Lower leg skin (tissue), 4 donors: Measurements from ENCODE around the gene PIF1. TPM values are rescaled to one million over a fixed set of nuclear protein-coding genes. Genes with fewer than 3 reads are reported as not detected.
"Not testable (repeated sequence)": the region's sequence is repeated elsewhere in the genome, so short reads cannot be mapped to it uniquely, and the experiment has no call there.

Source experiments
- DNase-seq, 2 donors: peaks; one replicate each; pipeline ENCODE4 v3.0.0-alpha.2; 2019; ENCODE audit warnings: low spot score in 2 of 2
- H3K4me3 ChIP-seq: fragments of 200-600 bp; sonication (generic); 2 replicates; pipeline ENCODE4 v1.5.1; 2017; ENCODE audit warnings: mild to moderate bottlenecking, low read depth; ENCODE audit not compliant: poor library complexity, severe bottlenecking
- CTCF ChIP-seq, 3 donors: fragments of 450-650 bp; IDR thresholded peaks; one replicate each; pipeline ENCODE4 v1.5.1; 2016; ENCODE audit warnings: antibody characterized with exemption in 3 of 3, mild to moderate bottlenecking in 3 of 3, moderate library complexity in 2 of 3
- POLR2A ChIP-seq, 2 donors: fragments of 450-650 bp; IDR thresholded peaks; one replicate each; pipeline ENCODE4 v1.6.1; 2016 to 2017; ENCODE audit warnings: antibody characterized with exemption in 2 of 2, mild to moderate bottlenecking in 1 of 2, moderate library complexity in 1 of 2
- WGBS, 2 donors: methylation state at CpG; one replicate each; pipeline ENCODE4 v1.1.5; 2018; 5-methylcytosine and 5-hydroxymethylcytosine counted together
- intact Hi-C: fragments of 100-400 bp; cut with DNase I; formaldehyde crosslinking; loops from one replicate; pipeline ENCODE4 v1.15.0; 2023; ENCODE audit warnings: low total_unique reads
- total RNA-seq, 4 donors: library from RNA; depleted of rRNA; stranded (reverse); fragments of >200 nt; gene quantifications; one replicate each; pipeline ENCODE4 v1.1.0, GENCODE V29; 2016

PIF1 gene
- total RNA-seq, 4 donors from 2014 or later, result 0.25 to 2.5 (median 1.7) TPM

- no peak for TF ChIP-seq CTCF (IDR thresholded peaks at IDR 0.05)
- no peak for TF ChIP-seq POLR2A (IDR thresholded peaks at IDR 0.05)
- no peak for DNase-seq
- 78 to 89% methylated on average over 6 of the region's 6 CpGs for WGBS, 2 donors
- intact Hi-C loops, result no loop called here
- no peak overlapping the region for H3K4me3 ChIP-seq
Observed at GRCh38 chr15:64806509-64806908, 18.9 kb downstream of the PIF1 start.

- no peak for DNase-seq
- H3K4me3 ChIP-seq, result no peak overlapping the region
- intact Hi-C loops, result loop anchor here (5.0 kb wide), 1 partner anchor 398 kb away; no protein-coding TSS in a partner anchor
- 41 to 43% methylated on average over 2 of the region's 2 CpGs for WGBS, 2 donors
- TF ChIP-seq POLR2A (IDR thresholded peaks at IDR 0.05) (no peak), CTCF (IDR thresholded peaks at IDR 0.05) (no peak)
Observed at GRCh38 chr15:64804619-64805018, 20.8 kb downstream of the PIF1 start.

- intact Hi-C loops, result loop anchor here (5.0 kb wide), 1 partner anchor 399 kb away; no protein-coding TSS in a partner anchor
- WGBS, 2 donors, result 92 to 97% methylated on average over 1 of the region's 1 CpG
- no peak for DNase-seq
- TF ChIP-seq POLR2A (IDR thresholded peaks at IDR 0.05), result no peak
- no peak for TF ChIP-seq CTCF (IDR thresholded peaks at IDR 0.05)
- H3K4me3 ChIP-seq, result no peak overlapping the region
Observed at GRCh38 chr15:64803526-64803925, 21.9 kb downstream of the PIF1 start.

- 78 to 82% methylated on average over 2 of the region's 2 CpGs for WGBS, 2 donors
- DNase-seq, result no peak
- no peak overlapping the region for H3K4me3 ChIP-seq
- TF ChIP-seq POLR2A (IDR thresholded peaks at IDR 0.05), result no peak
- no peak for TF ChIP-seq CTCF (IDR thresholded peaks at IDR 0.05)
- intact Hi-C loops, result loop anchor here (5.0 kb wide), 1 partner anchor 402 kb away; no protein-coding TSS in a partner anchor
Observed at GRCh38 chr15:64800476-64800875, 25.0 kb downstream of the PIF1 start.

- DNase-seq, intact Hi-C loops, H3K4me3 ChIP-seq: not testable (repeated sequence)
- 67 to 94% methylated on average over 1 to 12 of the region's 29 CpGs for WGBS, 2 donors
Observed at GRCh38 chr15:64798905-64799304, 26.5 kb downstream of the PIF1 start.

GRCh38 chr15:64795921-64796320, 29.5 kb downstream of the PIF1 start:
- WGBS, 2 donors, result 87 to 90% methylated on average over 9 of the region's 9 CpGs
- intact Hi-C loops, H3K4me3 ChIP-seq, DNase-seq: not testable (repeated sequence)

GRCh38 chr15:64795299-64795698, 30.1 kb downstream of the PIF1 start:
- intact Hi-C loops, DNase-seq, H3K4me3 ChIP-seq: not testable (repeated sequence)
- 92 to 95% methylated on average over 7 of the region's 7 CpGs for WGBS, 2 donors
